ENCODE measurements around the gene TMED1. TPM values are rescaled to one million over a fixed set of nuclear protein-coding genes. Genes with fewer than 3 reads are reported as not detected.

The TMED1 gene
- total RNA-seq, 1 donor from 2014 or later: 25.0 TPM

DNA sequence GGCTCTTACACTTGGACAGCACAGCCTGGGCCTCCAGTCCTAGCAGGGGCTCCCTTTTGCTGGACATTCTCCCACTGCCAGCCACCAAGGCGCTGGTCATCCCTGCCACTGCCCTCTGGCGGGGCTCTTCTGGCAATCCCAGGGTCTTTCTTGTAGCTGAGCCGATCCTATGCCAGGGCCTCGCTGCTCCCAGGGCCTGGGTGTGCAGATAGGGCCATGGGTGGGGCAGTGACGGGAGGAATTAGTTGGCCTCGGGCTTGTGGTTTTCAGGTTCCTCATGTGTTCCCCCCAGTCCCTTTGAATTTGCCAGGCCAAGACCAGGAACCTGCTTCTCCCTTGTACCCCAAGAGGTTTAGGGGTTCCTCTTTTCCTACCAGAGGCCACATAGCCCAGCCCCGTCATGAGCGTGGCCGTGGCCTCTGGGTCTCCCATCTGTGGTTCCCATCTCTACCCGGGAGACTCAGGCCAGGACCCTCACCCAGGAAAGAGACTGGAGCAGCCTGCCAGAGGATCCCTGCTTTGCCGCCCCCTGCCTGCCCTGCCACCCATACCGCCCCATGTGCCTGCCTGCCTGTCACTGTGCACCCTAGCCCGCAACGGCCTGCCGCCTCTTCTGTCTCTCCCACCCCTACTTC is 26.2 kb downstream of the TMED1 start:
- no peak overlapping the region for H3K4me3 ChIP-seq
- H3K9me3 ChIP-seq: no peaks in the 10 kb centered on the region
- intact Hi-C loops (cut with DNase I): no loop called here
- peaks cover 0 to 3% of the 10 kb centered on the region in 2 donors for H3K4me1 ChIP-seq
- H3K27me3 ChIP-seq: no peaks in the 10 kb centered on the region
- DNase-seq (ENCODE audit: low spot score in 2 of 2): no peak
- no peak overlapping the region for H3K27ac ChIP-seq
- H3K36me3 ChIP-seq: peaks cover 46 to 73% of the 10 kb centered on the region in 2 donors
- TF ChIP-seq CTCF (IDR thresholded peaks at IDR 0.05): no peak

DNA sequence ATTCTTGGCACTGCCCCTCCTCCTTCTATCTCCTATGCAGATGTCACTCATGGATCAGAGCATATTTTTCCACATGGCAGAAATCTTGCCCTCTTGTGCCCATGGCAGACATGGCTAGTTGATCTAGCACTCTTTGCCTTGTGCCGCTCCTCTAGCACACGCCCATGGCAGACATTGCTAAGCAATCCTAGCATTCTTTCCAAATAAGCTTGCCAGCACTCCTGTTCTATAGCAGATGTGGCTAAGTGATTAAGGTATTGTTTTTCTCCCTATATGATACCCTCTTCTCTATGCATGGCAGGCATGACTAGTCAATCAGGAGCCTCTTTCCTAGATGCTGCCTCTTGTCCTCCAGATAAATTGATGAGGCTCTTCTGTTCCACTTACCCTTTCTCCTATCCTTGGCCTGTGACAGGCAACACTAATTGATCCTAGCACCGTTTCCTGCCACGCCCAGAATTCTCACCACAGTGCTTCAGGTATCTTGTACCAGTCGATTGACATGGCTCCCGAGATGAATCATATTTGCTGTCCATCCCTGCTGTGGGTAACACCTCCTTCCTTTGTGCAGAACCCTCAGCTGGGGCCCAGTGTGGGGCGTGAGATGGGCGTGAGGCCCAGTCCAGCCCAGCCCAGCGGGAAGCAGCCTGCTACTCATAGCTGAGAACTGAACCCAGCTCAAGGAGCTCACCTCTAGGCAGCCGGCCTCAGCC is 26.9 kb downstream of the TMED1 start:
- Histone ChIP-seq H3K4me1 (peaks cover 0 to 3% of the 10 kb centered on the region in 2 donors), H3K4me3 (no peak overlapping the region), H3K9me3 (no peaks in the 10 kb centered on the region), H3K27me3 (no peaks in the 10 kb centered on the region), H3K36me3 (peaks cover 46 to 75% of the 10 kb centered on the region in 2 donors), H3K27ac (no peak overlapping the region)
- DNase-seq (ENCODE audit: low spot score in 2 of 2): no peak
- TF ChIP-seq CTCF (IDR thresholded peaks at IDR 0.05): no peak
- intact Hi-C loops (cut with DNase I): no loop called here

GRCh38 chr19:10805758-10806247 is 30.2 kb downstream of the TMED1 start:
- intact Hi-C loops (cut with DNase I): no loop called here
- no peak for DNase-seq (ENCODE audit: low spot score in 2 of 2)
- Histone ChIP-seq H3K27ac (no peak overlapping the region), H3K4me3 (no peak overlapping the region), H3K4me1 (no peaks in the 10 kb centered on the region), H3K9me3 (no peaks in the 10 kb centered on the region), H3K36me3 (peaks cover 67 to 79% of the 10 kb centered on the region in 2 donors), H3K27me3 (no peaks in the 10 kb centered on the region)
- no peak for TF ChIP-seq CTCF (IDR thresholded peaks at IDR 0.05)

DNA sequence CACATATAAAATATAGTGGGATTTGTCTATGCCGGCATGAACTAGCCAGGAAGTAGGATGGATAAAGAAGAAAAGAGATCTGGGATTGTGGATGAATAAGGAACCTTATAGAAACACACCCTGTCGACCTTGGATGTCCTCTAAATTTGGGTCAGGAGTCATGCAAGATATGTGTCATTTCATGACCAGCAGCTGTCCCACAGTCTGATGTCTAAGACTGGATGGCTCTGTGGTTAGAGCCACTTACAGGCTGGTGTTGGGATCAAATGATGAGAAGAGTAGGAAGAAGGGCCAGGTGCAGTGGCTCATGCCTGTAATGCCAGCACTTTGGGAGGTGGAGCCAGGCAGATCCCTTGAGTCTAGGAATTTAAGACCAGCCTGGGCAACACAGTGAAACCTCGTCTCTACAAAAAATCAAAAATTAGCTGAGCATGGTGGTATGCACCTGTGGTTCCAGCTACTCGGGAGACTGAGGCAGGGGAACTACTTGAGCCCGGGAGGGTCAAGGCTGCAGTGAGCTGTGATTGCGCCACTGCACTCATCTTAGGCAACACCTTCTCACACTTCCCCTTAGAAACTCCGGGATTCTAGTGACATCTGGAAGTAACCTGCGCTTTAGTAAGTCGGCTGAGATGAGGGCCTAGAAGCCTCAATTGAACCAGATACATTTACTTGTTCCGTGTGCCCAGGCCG is 30.8 kb downstream of the TMED1 start:
- Histone ChIP-seq H3K4me3 (no peak overlapping the region), H3K36me3 (peaks cover 70 to 79% of the 10 kb centered on the region in 2 donors), H3K9me3 (no peaks in the 10 kb centered on the region), H3K4me1 (no peaks in the 10 kb centered on the region), H3K27me3 (no peaks in the 10 kb centered on the region), H3K27ac (no peak overlapping the region)
- no peak for TF ChIP-seq CTCF (IDR thresholded peaks at IDR 0.05)
- intact Hi-C loops (cut with DNase I): no loop called here
- no peak for DNase-seq (ENCODE audit: low spot score in 2 of 2)

DNA sequence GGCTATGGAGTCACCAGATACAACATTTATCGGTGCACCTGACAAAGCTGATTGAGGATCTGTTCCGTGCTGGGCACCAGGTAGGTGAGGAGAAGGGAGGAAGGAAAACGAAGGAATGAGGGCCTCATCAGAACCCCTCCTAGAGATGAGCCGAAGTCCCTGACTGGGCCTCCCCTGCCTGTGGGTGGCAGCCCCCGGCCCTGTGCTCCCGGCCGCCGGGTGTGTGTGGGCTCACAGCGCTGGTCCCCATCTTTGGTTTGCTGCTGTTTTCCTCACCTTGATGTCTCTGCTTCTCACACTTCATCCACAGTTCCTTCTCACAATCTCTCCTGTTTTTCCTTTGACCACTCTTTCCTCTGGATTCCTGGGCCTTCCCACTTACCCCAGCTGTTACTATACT is 32.8 kb downstream of the TMED1 start:
- H3K4me3 ChIP-seq: no peak overlapping the region
- H3K27ac ChIP-seq: no peak overlapping the region
- TF ChIP-seq CTCF (IDR thresholded peaks at IDR 0.05): no peak
- peaks cover 76 to 78% of the 10 kb centered on the region in 2 donors for H3K36me3 ChIP-seq
- no peaks in the 10 kb centered on the region for H3K9me3 ChIP-seq
- H3K4me1 ChIP-seq: no peaks in the 10 kb centered on the region
- intact Hi-C loops (cut with DNase I): no loop called here
- H3K27me3 ChIP-seq: no peaks in the 10 kb centered on the region
- no peak for DNase-seq (ENCODE audit: low spot score in 2 of 2)

Data from ascending aorta (tissue), 2 donors.